T47D (cell line): Measurements from ENCODE around the gene KCNJ1.
A peak's percentile ranks its signal among the peaks of the same experiment; 100 is the strongest.

Experiments
- DNase-seq, 2 experiments: peaks; one replicate each; pipeline versions ENCODE4 v3.0.0 to v3.0.0-alpha.2; 2011 to 2012; ENCODE audit warnings: low read depth in 1 of 2, low spot score in 1 of 2
- JUND ChIP-seq: IDR thresholded peaks from 2 replicates; pipeline ENCODE4 v1.6.1; 2012; ENCODE audit warnings: low read depth
- in situ Hi-C: cut with HindIII; loops from 2 replicates; pipeline ENCODE4 v1.10.0; 2016; ENCODE audit warnings: low sequenced_read_pairs, low pct_unique_long_range_greater_than_20kb

Gene KCNJ1

DNA sequence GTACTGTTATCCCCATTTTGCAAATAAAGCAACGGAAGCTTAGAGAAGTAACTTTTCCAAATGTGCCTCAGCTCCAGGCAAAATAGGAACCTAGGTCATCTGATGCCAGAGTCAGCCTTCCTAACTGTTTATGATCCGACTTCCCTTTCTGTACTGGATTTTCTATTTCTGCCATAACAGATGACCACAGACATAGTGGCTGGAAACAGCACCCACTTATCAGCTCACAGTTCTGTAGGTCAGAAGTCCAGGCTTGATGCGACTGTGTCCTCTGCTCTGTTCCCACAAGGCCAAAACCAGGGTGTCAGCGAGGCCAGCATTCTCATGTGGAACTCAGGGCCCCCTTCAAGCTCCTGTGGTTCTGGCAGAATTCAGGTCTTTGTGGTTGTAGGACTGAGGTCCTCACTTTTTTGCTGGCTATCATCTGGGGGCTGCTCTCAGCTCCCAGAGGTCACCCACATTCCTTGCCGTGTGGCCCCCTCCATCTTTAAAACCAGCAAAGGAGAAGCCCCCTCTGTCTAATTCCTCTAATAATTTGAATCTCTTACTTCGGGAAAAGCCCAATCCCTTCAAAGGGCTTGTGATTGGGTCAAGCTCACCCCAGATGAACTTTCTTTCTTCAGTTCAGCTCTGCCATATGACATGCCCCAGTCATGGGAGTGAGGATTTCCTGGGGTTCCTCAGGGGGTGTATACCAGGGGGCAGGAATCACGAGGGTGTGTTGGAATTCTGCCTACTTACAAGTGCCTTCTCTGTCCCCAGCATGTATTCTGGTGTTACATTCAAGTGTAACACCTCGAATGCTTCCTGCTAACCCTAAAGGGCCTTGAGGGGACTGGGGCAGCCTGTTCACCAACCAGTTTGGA, 39.3 kb upstream of the KCNJ1 start:
- in situ Hi-C loops: no loop called here
- DNase-seq: no peak
- no peak for TF ChIP-seq JUND

DNA sequence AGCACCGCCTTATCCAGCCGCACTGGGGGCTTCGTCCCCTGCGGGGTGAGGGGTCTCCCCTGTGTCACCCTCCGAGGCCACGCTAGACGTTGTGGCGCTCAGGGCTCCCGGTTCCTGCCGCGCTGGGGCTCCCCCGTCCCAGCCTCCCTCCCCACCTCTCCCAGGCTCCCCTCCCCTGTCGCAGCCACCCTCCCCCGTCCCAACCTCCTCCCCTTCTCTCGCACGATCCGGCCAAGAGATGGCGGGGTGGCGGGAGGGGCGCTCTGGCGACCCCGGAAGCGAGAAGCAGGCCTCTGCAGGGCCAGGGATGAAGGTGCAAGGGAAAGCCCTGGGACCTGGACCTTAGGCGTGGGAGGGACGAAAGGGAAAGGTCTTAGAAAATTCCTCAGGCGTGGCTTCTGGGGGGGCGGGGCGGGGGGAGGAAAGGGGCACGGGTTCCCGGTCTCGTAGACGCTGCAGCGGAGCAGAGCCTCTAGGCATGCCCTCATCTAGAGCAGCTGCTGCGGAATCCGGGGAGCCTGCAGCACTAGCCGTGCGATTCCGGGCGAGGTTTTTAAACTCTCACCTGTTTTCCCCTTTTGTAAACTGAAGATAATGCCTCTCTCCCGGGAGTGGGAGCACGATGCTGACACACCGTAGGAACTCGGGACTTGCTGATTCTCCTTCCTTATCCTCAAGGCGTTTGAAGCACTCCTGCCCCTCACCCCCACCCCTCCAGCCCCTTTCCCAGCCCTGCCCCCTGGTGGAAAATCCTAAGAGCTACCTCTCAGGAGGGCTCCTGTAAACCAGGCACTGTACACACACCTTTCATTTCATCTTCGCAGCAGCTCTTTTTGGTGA, 38.5 kb upstream of the KCNJ1 start:
- in situ Hi-C loops: no loop called here
- peak; percentile 69 to 80 for DNase-seq

DNA sequence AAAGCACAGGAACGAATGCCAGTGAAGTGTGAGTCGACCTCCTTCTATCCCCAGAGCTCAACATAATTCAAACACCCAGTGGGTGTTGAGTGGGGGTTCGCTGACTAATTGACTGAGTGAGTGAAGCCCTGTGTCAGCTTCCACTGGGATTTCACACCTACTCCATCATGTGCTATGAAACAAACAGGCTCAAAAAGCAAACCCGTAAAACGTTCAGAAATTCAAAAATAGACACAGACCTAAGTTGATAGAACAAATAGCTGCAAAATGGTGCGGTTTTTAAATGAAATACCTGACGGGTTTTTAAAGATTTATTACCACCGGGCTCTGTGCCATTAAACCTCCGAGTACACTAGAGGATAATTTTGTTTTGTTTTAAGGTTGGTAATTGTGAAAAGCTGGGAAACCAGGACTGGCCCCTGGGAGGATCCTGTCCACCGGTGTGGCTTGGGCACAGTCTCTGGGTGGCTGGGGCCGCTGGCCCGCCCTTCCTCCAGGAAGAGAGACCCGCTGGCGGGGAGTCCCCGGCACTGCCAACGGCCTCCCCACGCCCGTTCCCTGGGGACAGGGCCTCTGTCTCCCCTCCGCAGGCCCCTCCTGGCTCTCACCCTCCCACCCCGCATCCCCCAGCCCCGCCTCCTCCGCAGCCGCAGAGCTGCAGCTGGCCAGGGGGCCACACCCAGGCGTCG, 37.7 kb upstream of the KCNJ1 start:
- in situ Hi-C loops: no loop called here
- no peak for DNase-seq
- TF ChIP-seq JUND: no peak

More for the DNA sequence above, 38.5 kb upstream of the KCNJ1 start:
- no peak for TF ChIP-seq JUND

DNA sequence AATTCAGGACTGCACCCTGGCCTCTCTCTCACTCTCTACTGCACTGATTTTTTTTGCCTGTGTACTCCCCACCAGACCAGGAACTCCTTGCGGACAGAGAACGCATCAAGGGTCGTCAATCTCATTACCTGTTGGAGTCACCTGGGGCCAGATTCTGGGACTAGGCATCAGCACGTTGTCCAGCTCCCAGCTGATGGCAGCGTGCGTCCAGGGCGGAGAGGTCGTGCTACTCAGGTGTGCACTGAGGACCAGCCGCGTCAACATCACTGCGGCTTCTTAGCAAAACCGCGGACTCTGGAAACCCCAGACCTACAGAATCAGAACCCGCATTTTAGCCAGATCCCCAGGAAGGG, 37.2 kb upstream of the KCNJ1 start:
- no peak for DNase-seq
- in situ Hi-C loops: no loop called here
- no peak for TF ChIP-seq JUND

DNA sequence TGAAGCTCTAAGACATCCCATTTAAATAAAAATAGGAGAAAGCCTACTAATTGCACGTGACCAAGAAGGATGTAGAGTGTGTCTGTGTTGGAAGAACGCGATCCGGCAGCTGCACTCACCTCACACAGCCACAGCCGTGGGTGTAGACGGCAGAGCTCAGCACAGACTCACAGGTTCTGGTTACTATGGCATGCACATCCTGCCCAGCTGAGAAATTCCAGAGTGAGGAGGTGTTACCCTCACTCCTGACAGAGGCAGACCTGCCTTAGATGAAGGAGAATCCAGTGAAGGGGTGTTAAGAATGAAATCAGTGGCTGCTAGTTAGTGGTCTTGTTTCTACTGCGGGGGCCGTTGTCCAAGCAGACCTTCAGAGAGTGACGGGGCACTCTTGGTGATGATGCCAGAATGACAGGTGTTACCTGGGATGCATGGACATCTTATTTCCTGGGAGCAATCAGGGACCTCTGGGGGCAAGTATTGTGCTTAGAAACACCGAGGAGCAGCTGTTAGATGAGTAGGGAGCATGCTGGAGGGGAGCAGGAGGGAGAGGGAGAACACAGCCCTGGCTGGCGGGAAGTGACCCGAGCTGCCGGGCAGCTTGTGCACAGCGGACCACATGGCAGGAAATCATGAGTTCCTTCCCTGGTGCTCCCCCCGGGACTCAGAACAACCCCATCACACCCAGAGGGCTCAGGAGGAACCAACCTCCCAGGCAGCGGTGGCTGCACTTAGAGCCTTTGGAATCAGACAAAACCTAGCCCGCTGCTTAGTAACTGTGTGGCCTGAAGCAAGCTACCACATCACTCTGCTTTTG, 36.4 kb upstream of the KCNJ1 start:
- in situ Hi-C loops: no loop called here
- no peak for TF ChIP-seq JUND
- no peak for DNase-seq

DNA sequence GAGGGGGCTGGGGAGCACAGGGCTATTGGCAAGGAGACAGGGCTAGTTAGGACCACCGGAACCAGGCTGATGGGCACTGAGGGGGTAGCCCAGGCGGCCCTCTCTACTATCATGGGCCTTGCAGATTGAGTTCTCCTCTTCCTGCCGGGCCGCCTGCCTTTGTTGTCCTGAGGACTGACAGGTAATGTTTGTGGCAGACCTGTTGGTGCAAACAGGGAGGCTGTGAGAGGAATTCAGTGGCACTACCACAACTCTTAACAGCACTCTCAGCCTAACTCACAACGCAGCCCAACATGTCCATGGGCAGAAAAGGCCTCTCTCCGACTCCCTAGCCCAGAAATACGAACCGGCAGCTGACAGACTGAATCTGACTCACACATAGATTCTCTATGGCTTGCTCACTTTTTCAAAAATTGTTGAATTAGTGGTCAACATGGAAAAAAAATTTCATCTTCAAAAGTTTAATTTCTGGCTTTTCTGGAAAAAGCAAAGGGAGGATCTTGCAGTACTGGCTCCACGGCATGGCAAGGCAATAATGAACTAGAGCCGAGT, 35.5 kb upstream of the KCNJ1 start:
- TF ChIP-seq JUND: no peak
- DNase-seq: no peak
- in situ Hi-C loops: no loop called here

DNA sequence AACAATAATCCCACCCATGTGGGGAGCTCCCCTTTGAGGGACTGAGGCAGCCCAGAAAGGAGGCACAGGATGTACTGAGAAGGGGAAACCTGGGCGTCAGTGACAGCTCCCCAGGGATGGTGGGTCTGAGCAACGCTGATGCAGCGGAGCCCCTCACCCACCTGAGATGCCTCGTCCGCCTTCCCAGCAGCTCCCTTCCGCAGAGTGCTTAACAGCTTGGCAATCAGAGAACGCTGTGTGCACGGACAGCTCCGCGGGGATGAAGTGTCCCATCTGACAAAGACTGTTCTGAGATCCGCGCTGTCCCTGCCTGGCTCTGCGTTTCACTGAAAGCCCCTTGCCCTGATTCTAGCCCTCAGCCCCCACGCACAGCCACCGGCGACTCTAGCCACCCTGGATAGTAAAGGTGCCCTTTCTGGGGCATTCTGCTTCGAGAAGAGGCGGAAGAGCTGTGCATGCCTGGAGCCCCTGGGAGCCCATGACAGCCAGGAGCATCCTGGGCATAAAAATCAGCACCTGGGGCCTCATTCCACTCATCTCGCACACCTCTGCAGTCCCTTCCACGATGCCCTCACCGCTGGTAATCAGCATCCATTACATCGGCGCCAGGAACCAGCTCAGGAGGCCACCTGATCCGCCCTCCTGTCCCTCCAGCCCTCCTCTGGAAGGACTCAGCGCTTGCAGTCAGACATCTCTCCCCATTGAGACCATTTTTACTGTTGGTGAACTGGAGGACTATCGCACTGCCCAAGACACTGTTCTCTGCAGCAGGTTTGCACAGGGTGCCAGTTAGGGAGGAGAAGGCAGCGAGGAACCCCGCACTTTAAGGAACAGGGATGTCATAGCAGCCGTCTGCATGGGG, 34.8 kb upstream of the KCNJ1 start:
- in situ Hi-C loops: no loop called here
- DNase-seq: no peak
- no peak for TF ChIP-seq JUND

DNA sequence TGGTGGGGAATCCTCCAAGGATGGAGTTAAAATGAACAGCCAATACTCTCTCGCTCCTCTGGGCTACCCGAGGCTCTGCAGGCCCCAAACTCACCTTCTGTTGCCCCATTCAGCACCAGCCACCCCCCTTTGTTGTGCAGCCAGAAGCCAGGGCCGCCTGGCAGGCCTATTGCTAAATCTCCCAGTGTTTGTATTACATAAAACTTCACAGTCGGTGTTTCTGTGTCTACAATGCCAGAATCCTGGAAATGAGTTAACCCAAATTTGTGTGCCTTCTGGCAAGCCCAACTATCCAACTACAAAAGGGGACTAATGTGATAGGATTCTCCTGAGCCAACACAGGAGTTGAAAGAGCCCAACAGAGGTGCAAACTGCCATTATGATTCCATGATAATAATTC, 33.4 kb upstream of the KCNJ1 start:
- in situ Hi-C loops: no loop called here
- no peak for TF ChIP-seq JUND
- DNase-seq: no peak

DNA sequence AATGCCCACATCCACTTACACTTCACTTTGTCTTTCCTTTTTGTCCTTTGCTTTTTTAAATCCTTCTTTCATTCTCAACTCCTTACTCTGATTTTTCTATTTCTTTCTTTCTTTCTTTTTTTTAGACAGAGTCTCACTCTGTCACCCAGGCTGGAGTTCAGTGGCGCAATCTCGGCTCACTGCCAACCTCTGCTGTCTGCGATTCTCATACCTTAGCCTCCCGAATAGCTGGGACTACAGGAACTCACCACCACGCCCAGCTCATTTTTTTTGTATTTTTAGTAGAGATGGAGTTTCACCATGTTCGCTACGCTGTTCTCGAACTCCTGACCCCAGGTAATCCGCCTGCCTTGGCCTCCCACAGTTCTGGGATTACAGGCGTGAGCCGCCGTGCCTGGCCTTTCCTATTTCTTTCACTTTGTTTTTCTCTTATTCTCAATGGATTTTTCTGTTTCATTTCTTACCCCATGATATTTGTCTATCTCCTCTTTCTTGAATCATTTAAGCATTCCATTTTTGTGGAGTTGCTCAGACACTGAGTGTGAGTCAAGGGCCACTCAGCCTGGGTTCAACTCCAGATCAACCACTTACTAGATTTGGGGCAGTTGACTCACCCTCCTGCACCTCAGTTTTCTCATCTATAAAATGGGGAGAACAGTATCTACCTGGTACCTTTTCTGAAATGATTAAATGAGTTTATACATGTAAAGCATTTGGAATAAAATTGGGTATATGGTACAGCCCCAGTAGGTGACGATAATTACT, 31.7 kb upstream of the KCNJ1 start:
- in situ Hi-C loops: no loop called here
- DNase-seq: no peak
- no peak for TF ChIP-seq JUND

DNA sequence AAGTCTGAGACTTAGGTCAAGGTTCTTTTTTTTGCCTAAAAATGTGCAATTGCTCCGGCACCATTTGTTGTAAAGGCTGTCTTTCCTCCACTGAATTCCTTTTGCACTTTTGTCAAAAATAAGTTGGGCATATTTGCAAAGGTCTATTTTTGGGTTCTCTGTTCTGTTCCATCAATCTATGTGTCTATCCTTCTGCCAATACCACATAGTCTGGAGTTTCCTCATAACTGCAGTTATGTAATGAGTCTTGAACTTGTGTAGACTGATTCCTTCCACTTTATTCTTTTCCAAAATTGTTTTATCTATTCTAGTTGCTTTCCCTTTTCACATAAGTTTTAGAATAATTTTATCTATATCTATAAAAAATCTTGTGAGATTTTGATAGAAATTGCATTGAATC, 30.7 kb upstream of the KCNJ1 start:
- no peak for DNase-seq
- no peak for TF ChIP-seq JUND
- in situ Hi-C loops: no loop called here
